PC-9 (cell line): ENCODE data around the gene GPR26. TPM values are rescaled to one million over a fixed set of nuclear protein-coding genes. Genes with fewer than 3 reads are reported as not detected.

Experiments used
- BruUV-seq: library from RNA; stranded (reverse); fragments of 400-500 nt; replicated peaks from 2 replicates; lab custom pipeline; 2021; lab: Mats Ljungman, UMichigan
- CTCF ChIA-PET: fragments of 300-600 bp; sonication (Branson Sonifier 250); formaldehyde crosslinking; loops from one replicate; lab custom pipeline; 2022; ENCODE audit warnings: antibody characterized with exemption; lab: Charles Lee
- POLR2A ChIA-PET: fragments of 300-600 bp; sonication (Branson Sonifier 250); formaldehyde crosslinking; loops from one replicate; lab custom pipeline; 2022; ENCODE audit warnings: antibody characterized with exemption; ENCODE audit not compliant: unreplicated experiment; lab: Charles Lee
- DNase-seq, 2 experiments: peaks; one replicate each; pipeline versions ENCODE4 v3.0.0 to v3.0.0-alpha.2; 2015 to 2022; ENCODE audit warnings: mixed read lengths in 1 of 2
- H2AFZ ChIP-seq: fragments of 200-600 bp; sonication (generic); 2 replicates; pipeline ENCODE4 v1.8.1; 2017; ENCODE audit warnings: antibody characterized with exemption
- H3F3A ChIP-seq: fragments of 200-600 bp; sonication (generic); 2 replicates; pipeline ENCODE4 v1.8.1; 2017; ENCODE audit warnings: antibody characterized with exemption, mild to moderate bottlenecking, low read depth; ENCODE audit not compliant: insufficient read depth
- H3K27ac ChIP-seq: fragments of 200-600 bp; sonication (generic); 2 replicates; pipeline ENCODE4 v1.6.1; 2016; ENCODE audit warnings: mixed run types
- H3K27me3 ChIP-seq: fragments of 200-600 bp; sonication (generic); 2 replicates; pipeline ENCODE4 v1.6.1; 2016; ENCODE audit warnings: low read depth, mixed run types; ENCODE audit not compliant: insufficient read depth
- H3K36me3 ChIP-seq: fragments of 200-600 bp; sonication (generic); 2 replicates; pipeline ENCODE4 v1.6.1; 2016; ENCODE audit warnings: low read depth, mixed run types
- H3K4me1 ChIP-seq: fragments of 200-600 bp; sonication (generic); replicated peaks from 2 replicates; pipeline ENCODE4 v1.6.1; 2016; ENCODE audit warnings: mixed run types; ENCODE audit not compliant: insufficient read depth
- H3K4me2 ChIP-seq: fragments of 200-600 bp; sonication (generic); 2 replicates; pipeline ENCODE4 v1.6.1; 2017; ENCODE audit warnings: mixed run types
- H3K4me3 ChIP-seq: fragments of 200-600 bp; sonication (generic); 2 replicates; pipeline ENCODE4 v1.6.1; 2016; ENCODE audit warnings: mixed run types
- H3K79me2 ChIP-seq: fragments of 200-600 bp; sonication (generic); 2 replicates; pipeline ENCODE4 v1.6.1; 2017; ENCODE audit warnings: low read depth, mixed run types
- H3K9me2 ChIP-seq: fragments of 200-600 bp; sonication (generic); 2 replicates; pipeline ENCODE4 v1.8.1; 2017; ENCODE audit warnings: mild to moderate bottlenecking; ENCODE audit not compliant: insufficient read depth
- H3K9me3 ChIP-seq: fragments of 200-600 bp; sonication (generic); 2 replicates; pipeline ENCODE4 v1.8.1; 2016; ENCODE audit warnings: low read depth; ENCODE audit not compliant: insufficient read depth
- H4K20me1 ChIP-seq: fragments of 200-600 bp; sonication (generic); 2 replicates; pipeline ENCODE4 v1.8.1; 2017; ENCODE audit not compliant: insufficient read depth
- EZH2 ChIP-seq: fragments of 200-600 bp; sonication (generic); IDR thresholded peaks from 2 replicates; pipeline ENCODE4 v1.8.0; 2017; ENCODE audit warnings: antibody characterized with exemption, low read depth
- intact Hi-C: fragments of 100-400 bp; cut with micrococcal nuclease; formaldehyde crosslinking; loops from one replicate; pipeline ENCODE4 v1.10.0; 2022; ENCODE audit not compliant: unreplicated experiment
- total RNA-seq: library from RNA; stranded (reverse); gene quantifications from 2 replicates; pipeline ENCODE4 v1.2.3, GENCODE V29; 2021
- TF ChIP-seq, protein P1 (sequence below): fragments of 200-600 bp; sonication (generic); conservative IDR thresholded peaks from 2 replicates; pipeline ENCODE4 v1.6.1; 2017; ENCODE audit warnings: mixed run types, antibody characterized with exemption, mild to moderate bottlenecking, moderate library complexity

Gene GPR26
- total RNA-seq, 1 experiment from 2014 or later: not detected

DNA sequence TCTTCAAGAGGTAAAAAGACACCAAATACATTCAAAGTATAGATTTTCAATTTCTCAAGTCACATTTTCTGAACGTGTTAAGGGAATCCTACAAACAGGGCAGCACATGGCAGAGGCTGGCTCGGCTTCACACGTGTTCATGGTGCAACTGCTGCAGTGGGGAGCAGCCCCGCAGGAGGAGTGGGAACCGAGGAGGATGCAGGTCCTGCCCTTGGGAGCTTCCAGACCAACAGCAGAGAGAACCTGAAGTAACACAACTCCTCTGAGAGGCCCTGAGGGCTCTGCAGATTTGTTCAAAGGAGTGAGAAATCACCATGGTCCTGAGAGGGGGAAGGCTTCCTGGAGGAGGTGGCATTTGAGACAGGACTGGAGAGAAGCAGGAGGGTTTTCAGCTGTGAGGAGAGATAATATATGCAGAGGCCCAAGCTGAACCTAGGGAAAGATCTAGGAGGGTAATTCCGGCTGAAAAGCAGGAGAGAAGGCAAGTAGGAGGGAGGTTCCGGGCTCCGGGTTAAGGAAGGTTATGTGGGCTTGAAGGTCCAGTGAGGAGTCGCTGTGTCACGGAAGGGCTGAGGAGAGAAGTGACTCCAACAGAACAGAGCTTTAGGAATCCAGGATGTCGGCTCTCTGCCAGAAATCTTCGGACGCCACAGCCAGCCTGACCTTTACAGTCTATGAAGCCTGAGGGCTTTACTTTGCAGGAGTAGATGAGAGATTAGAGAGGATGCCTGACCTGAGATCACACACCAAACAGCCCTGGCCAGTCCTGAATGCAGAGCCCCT, 77.5 kb downstream of the GPR26 start:
- H3K9me3 ChIP-seq: no peaks in the 10 kb centered on the region
- intact Hi-C loops: no loop called here
- H3K4me1 ChIP-seq: no peaks in the 10 kb centered on the region
- H3K79me2 ChIP-seq: no peaks in the 10 kb centered on the region
- ChIA-PET POLR2A (no interaction called here), CTCF (no interaction called here)
- no TSS peak for BruUV-seq
- TF ChIP-seq, protein P1, sequence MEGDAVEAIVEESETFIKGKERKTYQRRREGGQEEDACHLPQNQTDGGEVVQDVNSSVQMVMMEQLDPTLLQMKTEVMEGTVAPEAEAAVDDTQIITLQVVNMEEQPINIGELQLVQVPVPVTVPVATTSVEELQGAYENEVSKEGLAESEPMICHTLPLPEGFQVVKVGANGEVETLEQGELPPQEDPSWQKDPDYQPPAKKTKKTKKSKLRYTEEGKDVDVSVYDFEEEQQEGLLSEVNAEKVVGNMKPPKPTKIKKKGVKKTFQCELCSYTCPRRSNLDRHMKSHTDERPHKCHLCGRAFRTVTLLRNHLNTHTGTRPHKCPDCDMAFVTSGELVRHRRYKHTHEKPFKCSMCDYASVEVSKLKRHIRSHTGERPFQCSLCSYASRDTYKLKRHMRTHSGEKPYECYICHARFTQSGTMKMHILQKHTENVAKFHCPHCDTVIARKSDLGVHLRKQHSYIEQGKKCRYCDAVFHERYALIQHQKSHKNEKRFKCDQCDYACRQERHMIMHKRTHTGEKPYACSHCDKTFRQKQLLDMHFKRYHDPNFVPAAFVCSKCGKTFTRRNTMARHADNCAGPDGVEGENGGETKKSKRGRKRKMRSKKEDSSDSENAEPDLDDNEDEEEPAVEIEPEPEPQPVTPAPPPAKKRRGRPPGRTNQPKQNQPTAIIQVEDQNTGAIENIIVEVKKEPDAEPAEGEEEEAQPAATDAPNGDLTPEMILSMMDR: no peak
- no peak for TF ChIP-seq EZH2
- H2AFZ ChIP-seq: no peak overlapping the region
- no peaks in the 10 kb centered on the region for H4K20me1 ChIP-seq
- no peaks in the 10 kb centered on the region for H3K36me3 ChIP-seq
- H3K27ac ChIP-seq: no peak overlapping the region
- peaks cover 36% of the 10 kb centered on the region for H3K27me3 ChIP-seq
- H3F3A ChIP-seq: no peaks in the 10 kb centered on the region
- no peak overlapping the region for H3K4me2 ChIP-seq
- peak; percentile 29 to 35 for DNase-seq
- no peaks in the 10 kb centered on the region for H3K9me2 ChIP-seq
- no peak overlapping the region for H3K4me3 ChIP-seq

DNA sequence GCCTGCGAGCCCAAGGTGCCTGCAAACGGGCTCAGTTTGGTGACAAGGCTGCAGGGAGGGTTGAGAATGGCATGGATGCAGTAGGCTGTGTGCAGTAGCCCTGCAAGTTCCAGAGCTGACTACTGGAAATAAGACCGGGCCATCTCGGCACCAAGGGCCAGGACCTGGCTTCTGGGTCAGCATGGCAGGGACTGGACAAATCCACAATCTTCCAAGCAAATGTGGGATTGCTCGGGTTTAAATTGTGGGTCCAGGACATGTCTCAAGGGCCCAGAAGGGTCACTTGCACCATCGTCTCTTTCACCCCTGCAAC, 78.0 kb downstream of the GPR26 start:
- H3K27me3 ChIP-seq: peaks cover 41% of the 10 kb centered on the region
- ChIA-PET CTCF (no interaction called here), POLR2A (interaction anchor here (1.0 kb wide), 1 partner anchor 126 kb away, joined by 8 read pairs; no protein-coding TSS in a partner anchor)
- intact Hi-C loops: no loop called here
- no peaks in the 10 kb centered on the region for H3F3A ChIP-seq
- H3K4me3 ChIP-seq: no peak overlapping the region
- no peak overlapping the region for H3K4me2 ChIP-seq
- H3K79me2 ChIP-seq: no peaks in the 10 kb centered on the region
- H2AFZ ChIP-seq: no peak overlapping the region
- H3K9me2 ChIP-seq: no peaks in the 10 kb centered on the region
- no peak for DNase-seq
- H3K36me3 ChIP-seq: no peaks in the 10 kb centered on the region
- no peak for TF ChIP-seq EZH2
- TF ChIP-seq, protein P1: no peak
- BruUV-seq: no TSS peak
- H3K9me3 ChIP-seq: no peaks in the 10 kb centered on the region
- H4K20me1 ChIP-seq: no peaks in the 10 kb centered on the region
- no peaks in the 10 kb centered on the region for H3K4me1 ChIP-seq
- H3K27ac ChIP-seq: no peak overlapping the region

Other genes with a start within 250 kb of the GPR26 start
- not detected in 2 replicates for gene CPXM2, start 225.5 kb downstream of the GPR26 start, total RNA-seq